Stimulated activated CD4-positive, alpha-beta T cell treated with anti-CD3 and anti-CD28 coated beads, Interleukin-4, amount 100 ng/mL, for 1 hour (primary cell): Measurements from ENCODE around the gene ANKLE1.
"Not testable (repeated sequence)": the region's sequence is repeated elsewhere in the genome, so short reads cannot be mapped to it uniquely, and the experiment has no call there.

Source experiments
- DNase-seq: peaks from one replicate; pipeline ENCODE4 v3.0.0-alpha.2; 2020

ANKLE1 gene

GRCh38 chr19:17285415-17286135 lies 3.9 kb downstream of the ANKLE1 start:
- no peak for DNase-seq

GRCh38 chr19:17286263-17286662 lies 4.6 kb downstream of the ANKLE1 start:
- DNase-seq = no peak

GRCh38 chr19:17286752-17287151 lies 5.1 kb downstream of the ANKLE1 start:
- no peak for DNase-seq

- peak; percentile 53 for DNase-seq
Observed at GRCh38 chr19:17289489-17289888, 7.8 kb downstream of the ANKLE1 start.

GRCh38 chr19:17292301-17293074 lies 10.8 kb downstream of the ANKLE1 start:
- DNase-seq = peak; percentile 82

GRCh38 chr19:17293605-17294004 lies 11.9 kb downstream of the ANKLE1 start:
- DNase-seq = no peak

GRCh38 chr19:17294051-17294891 lies 12.6 kb downstream of the ANKLE1 start:
- DNase-seq = peak; percentile 61

- not testable (repeated sequence) for DNase-seq
Observed at GRCh38 chr19:17295551-17295950, 13.8 kb downstream of the ANKLE1 start.

GRCh38 chr19:17296273-17296672 lies 14.6 kb downstream of the ANKLE1 start:
- DNase-seq = no peak

GRCh38 chr19:17296976-17297375 lies 15.3 kb downstream of the ANKLE1 start:
- no peak for DNase-seq

- DNase-seq = no peak
Observed at GRCh38 chr19:17300992-17301619, 19.4 kb downstream of the ANKLE1 start.

GRCh38 chr19:17302391-17303166 lies 20.9 kb downstream of the ANKLE1 start:
- peak; percentile 42 for DNase-seq

GRCh38 chr19:17303167-17303939 lies 21.7 kb downstream of the ANKLE1 start, which contains the start of gene ABHD8:
Gene ABHD8 (minus strand): TSS chr19:17303425. CDS start chr19:17301616, 1,809 bp downstream.
- peak; percentile 92 for DNase-seq

- DNase-seq = no peak
Observed at GRCh38 chr19:17303940-17304267, 22.2 kb downstream of the ANKLE1 start.

GRCh38 chr19:17304386-17305215 lies 22.9 kb downstream of the ANKLE1 start:
- no peak for DNase-seq

GRCh38 chr19:17305216-17305516 lies 23.5 kb downstream of the ANKLE1 start:
- no peak for DNase-seq

- peak; percentile 91 for DNase-seq
Observed at GRCh38 chr19:17305517-17306284, 24.0 kb downstream of the ANKLE1 start, which contains the start of gene MRPL34. Gene MRPL34 (plus strand): TSS chr19:17305872. CDS start chr19:17305893, 21 bp downstream.

- DNase-seq = no peak
Observed at GRCh38 chr19:17306285-17306714, 24.6 kb downstream of the ANKLE1 start.

- DNase-seq = no peak
Observed at GRCh38 chr19:17307876-17308377, 26.2 kb downstream of the ANKLE1 start.
